KMS-11 (cell line): Measurements from ENCODE around the gene ZNF66.
"Not testable (repeated sequence)": the region's sequence is repeated elsewhere in the genome, so short reads cannot be mapped to it uniquely, and the experiment has no call there.

Source experiments
- H2AFZ ChIP-seq: fragments of 200-600 bp; sonication (generic); 2 replicates; pipeline ENCODE4 v1.6.1; 2016; ENCODE audit warnings: antibody characterized with exemption, mixed run types, low read depth
- H3K27ac ChIP-seq: fragments of 200-600 bp; sonication (generic); 2 replicates; pipeline ENCODE4 v1.6.1; 2016; ENCODE audit warnings: mild to moderate bottlenecking, mixed run types
- H3K27me3 ChIP-seq: fragments of 200-600 bp; sonication (generic); 2 replicates; pipeline ENCODE4 v1.6.1; 2017; ENCODE audit warnings: mild to moderate bottlenecking, low read depth, mixed run types, moderate library complexity; ENCODE audit not compliant: insufficient read depth
- H3K36me3 ChIP-seq: fragments of 200-600 bp; sonication (generic); 2 replicates; pipeline ENCODE4 v1.6.1; 2017; ENCODE audit warnings: mild to moderate bottlenecking, mixed run types; ENCODE audit not compliant: insufficient read depth
- H3K4me1 ChIP-seq: fragments of 200-600 bp; sonication (generic); 2 replicates; pipeline ENCODE4 v1.6.1; 2016; ENCODE audit warnings: mild to moderate bottlenecking, low read depth, mixed run types; ENCODE audit not compliant: poor library complexity, severe bottlenecking
- H3K4me2 ChIP-seq: fragments of 200-600 bp; sonication (generic); 2 replicates; pipeline ENCODE4 v1.7.0; 2016; ENCODE audit warnings: mild to moderate bottlenecking, mixed run types
- H3K4me3 ChIP-seq: fragments of 200-600 bp; sonication (generic); IDR thresholded peaks from 2 replicates; pipeline ENCODE4 v1.6.1; 2017; ENCODE audit warnings: low read depth, low read length, mixed read lengths; ENCODE audit not compliant: insufficient read depth
- H3K79me2 ChIP-seq: fragments of 200-600 bp; sonication (generic); 2 replicates; pipeline ENCODE4 v1.6.1; 2016; ENCODE audit warnings: low read depth, mixed run types; ENCODE audit not compliant: insufficient read depth
- H3K9ac ChIP-seq: fragments of 200-600 bp; sonication (generic); 2 replicates; pipeline ENCODE4 v1.6.1; 2016; ENCODE audit warnings: mild to moderate bottlenecking, mixed run types
- H4K20me1 ChIP-seq: fragments of 200-600 bp; sonication (generic); 2 replicates; pipeline ENCODE4 v1.6.1; 2016; ENCODE audit warnings: mild to moderate bottlenecking, mixed run types; ENCODE audit not compliant: insufficient read depth
- TF ChIP-seq, protein P1 (sequence below): fragments of 200-600 bp; sonication (generic); conservative IDR thresholded peaks from 2 replicates; pipeline ENCODE4 v1.6.1; 2017; ENCODE audit warnings: low read depth, mild to moderate bottlenecking, antibody characterized with exemption, low read length, moderate library complexity, mixed read lengths

The ZNF66 gene

GRCh38 chr19:20776083-20777076 lies at the start of gene ZNF66:
TSS of gene ZNF66 (plus strand) at chr19:20776304. CDS start at chr19:20776448, 144 bp downstream.
- Histone ChIP-seq H3K36me3 (no peaks in the 10 kb centered on the region), H3K9ac (no peak within 1 kb of the TSS), H2AFZ (no peak within 1 kb of the TSS), H3K4me1 (no peaks in the 10 kb centered on the region), H3K27ac (no peak within 1 kb of the TSS), H4K20me1 (no peaks in the 10 kb centered on the region), H3K79me2 (no peaks in the 10 kb centered on the region), H3K4me3 (no peak within 1 kb of the TSS), H3K27me3 (no peaks in the 10 kb centered on the region), H3K4me2 (no peak within 1 kb of the TSS)
- TF ChIP-seq, protein P1, sequence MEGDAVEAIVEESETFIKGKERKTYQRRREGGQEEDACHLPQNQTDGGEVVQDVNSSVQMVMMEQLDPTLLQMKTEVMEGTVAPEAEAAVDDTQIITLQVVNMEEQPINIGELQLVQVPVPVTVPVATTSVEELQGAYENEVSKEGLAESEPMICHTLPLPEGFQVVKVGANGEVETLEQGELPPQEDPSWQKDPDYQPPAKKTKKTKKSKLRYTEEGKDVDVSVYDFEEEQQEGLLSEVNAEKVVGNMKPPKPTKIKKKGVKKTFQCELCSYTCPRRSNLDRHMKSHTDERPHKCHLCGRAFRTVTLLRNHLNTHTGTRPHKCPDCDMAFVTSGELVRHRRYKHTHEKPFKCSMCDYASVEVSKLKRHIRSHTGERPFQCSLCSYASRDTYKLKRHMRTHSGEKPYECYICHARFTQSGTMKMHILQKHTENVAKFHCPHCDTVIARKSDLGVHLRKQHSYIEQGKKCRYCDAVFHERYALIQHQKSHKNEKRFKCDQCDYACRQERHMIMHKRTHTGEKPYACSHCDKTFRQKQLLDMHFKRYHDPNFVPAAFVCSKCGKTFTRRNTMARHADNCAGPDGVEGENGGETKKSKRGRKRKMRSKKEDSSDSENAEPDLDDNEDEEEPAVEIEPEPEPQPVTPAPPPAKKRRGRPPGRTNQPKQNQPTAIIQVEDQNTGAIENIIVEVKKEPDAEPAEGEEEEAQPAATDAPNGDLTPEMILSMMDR = no peak

DNA sequence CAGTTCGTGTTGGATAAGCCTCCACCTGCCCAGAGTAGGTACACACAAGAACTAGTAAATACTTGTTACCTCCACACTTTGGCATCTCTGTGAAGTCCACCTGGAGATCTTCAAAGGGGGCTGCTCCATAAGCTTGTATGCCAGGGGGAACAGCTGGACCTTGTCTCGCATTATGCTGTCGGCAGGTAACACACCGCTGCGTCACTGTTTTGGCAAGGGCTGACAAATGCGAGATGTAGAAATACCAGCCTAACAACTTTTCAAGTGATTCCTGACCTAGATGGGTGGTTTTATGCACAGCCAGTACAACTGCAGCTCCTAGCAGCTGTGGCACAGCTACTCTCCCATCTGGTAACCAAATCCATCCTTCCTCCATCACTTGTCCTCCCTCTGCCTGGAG lies 25.9 kb upstream of the ZNF66 start:
- H3K79me2 ChIP-seq, H3K27ac ChIP-seq, H3K36me3 ChIP-seq, H4K20me1 ChIP-seq, H3K4me1 ChIP-seq, H3K9ac ChIP-seq, H3K4me3 ChIP-seq, H3K4me2 ChIP-seq, H2AFZ ChIP-seq, H3K27me3 ChIP-seq: not testable (repeated sequence)

DNA sequence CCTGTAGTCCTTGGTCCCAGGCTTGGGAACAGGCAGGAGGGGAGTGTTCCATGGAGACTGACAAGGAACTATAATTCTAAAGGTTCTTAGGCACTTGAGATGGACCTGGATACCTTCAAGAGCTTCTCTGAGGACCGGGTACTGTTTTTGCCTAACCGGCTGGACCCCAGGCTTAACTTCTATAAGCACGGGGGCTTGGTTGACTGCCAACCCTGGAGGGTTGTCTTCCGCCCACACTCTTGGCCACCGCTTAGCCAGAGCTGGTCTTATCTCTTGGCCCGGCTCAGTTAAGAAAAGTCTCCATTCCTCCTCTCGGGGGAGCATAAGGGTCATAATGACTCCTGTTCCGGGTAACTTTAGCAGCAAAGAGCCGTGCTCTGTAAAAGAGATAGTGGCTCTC lies 23.8 kb upstream of the ZNF66 start:
- H3K4me2 ChIP-seq = not testable (repeated sequence)

GRCh38 chr19:20769225-20769736 lies 6.8 kb upstream of the ZNF66 start:
- not testable (repeated sequence) for H3K27me3 ChIP-seq, H3K4me3 ChIP-seq, H3K4me1 ChIP-seq, H3K36me3 ChIP-seq, H2AFZ ChIP-seq, H3K9ac ChIP-seq, H3K4me2 ChIP-seq, H3K79me2 ChIP-seq, H4K20me1 ChIP-seq, H3K27ac ChIP-seq

More for the DNA sequence above, 23.8 kb upstream of the ZNF66 start:
- not testable (repeated sequence) for H3K27me3 ChIP-seq, H4K20me1 ChIP-seq, H2AFZ ChIP-seq, H3K79me2 ChIP-seq, H3K4me3 ChIP-seq, H3K36me3 ChIP-seq, H3K4me1 ChIP-seq, H3K27ac ChIP-seq, H3K9ac ChIP-seq

GRCh38 chr19:20787786-20788185 lies 11.7 kb downstream of the ZNF66 start:
- TF ChIP-seq, protein P1 = no peak
- Histone ChIP-seq H4K20me1 (no peaks in the 10 kb centered on the region), H3K79me2 (no peaks in the 10 kb centered on the region), H2AFZ (no peak overlapping the region), H3K27me3 (no peaks in the 10 kb centered on the region), H3K4me1 (no peaks in the 10 kb centered on the region), H3K4me3 (no peak overlapping the region), H3K4me2 (no peak overlapping the region), H3K9ac (no peak overlapping the region), H3K36me3 (no peaks in the 10 kb centered on the region), H3K27ac (no peak overlapping the region)
